Measurements from ENCODE around the gene PRDM2.

The PRDM2 gene

GRCh38 chr1:13723810-13724209, 23.8 kb downstream of the PRDM2 start:
- Histone ChIP-seq H3K27me3 (ENCODE audit: insufficient read depth, low read length) (no peaks in the 10 kb centered on the region), H3K36me3 (ENCODE audit: insufficient read depth, low read length) (peaks cover 7% of the 10 kb centered on the region; the same call in 1 of the 2 replicates), H3K9ac (ENCODE audit: low read length) (peak overlapping the region; percentile 5; the same call in 1 of the 2 replicates), H3K9me3 (ENCODE audit: low read length) (no peaks in the 10 kb centered on the region), H2AFZ (ENCODE audit: low read length) (no peak overlapping the region), H3K4me2 (ENCODE audit: low read length) (no peak overlapping the region; the same call in 1 of the 2 replicates), H3F3A (ENCODE audit: insufficient read depth, low read length) (no peaks in the 10 kb centered on the region), H3K79me2 (ENCODE audit: insufficient read depth, low read length) (peaks cover 57% of the 10 kb centered on the region), H3K4me3 (ENCODE audit: low read depth, low read length, poor library complexity, severe bottlenecking) (no peak overlapping the region), H4K20me1 (ENCODE audit: insufficient read depth, low read length) (no peaks in the 10 kb centered on the region), H3K4me1 (ENCODE audit: insufficient read depth, low read length, severe bottlenecking) (peaks cover 75% of the 10 kb centered on the region), H3K9me2 (ENCODE audit: low read depth, low read length) (no peaks in the 10 kb centered on the region), H3K27ac (ENCODE audit: low read depth, low read length, poor library complexity, severe bottlenecking) (peak overlapping the region; percentile 99)
- TF ChIP-seq CTCF (IDR thresholded peaks at IDR 0.05; ENCODE audit: low read length) (no peak), EZH2 (IDR thresholded peaks at IDR 0.05; ENCODE audit: borderline replicate concordance, low read length) (no peak)

DNA sequence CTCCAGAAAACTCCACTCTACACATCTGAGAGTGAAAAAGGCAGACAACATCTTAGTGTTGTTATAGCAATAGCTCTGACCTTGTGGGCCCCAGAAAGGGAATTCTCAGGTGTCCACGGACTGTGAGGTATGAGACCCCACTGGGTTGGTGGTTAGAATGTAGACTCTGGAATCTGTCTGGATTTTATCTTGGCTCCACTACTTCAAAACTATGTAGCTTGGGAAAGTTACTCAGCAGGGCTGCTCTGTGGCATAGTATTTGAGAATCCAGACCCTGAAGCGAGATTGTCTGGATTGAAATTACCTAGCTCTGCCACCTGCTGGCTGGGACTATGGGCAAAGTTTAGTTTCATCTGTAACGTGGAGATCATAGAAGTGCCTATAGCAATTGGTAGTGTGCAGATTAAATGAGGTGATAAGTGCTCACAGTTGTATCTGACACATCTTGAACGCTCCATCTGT, 25.8 kb downstream of the PRDM2 start:
- Histone ChIP-seq H3K9me2 (ENCODE audit: low read depth, low read length) (no peaks in the 10 kb centered on the region), H3K4me3 (ENCODE audit: low read depth, low read length, poor library complexity, severe bottlenecking) (no peak overlapping the region), H3K27ac (ENCODE audit: low read depth, low read length, poor library complexity, severe bottlenecking) (peak overlapping the region; percentile 99), H3F3A (ENCODE audit: insufficient read depth, low read length) (peaks cover 9% of the 10 kb centered on the region; the same call in 1 of the 2 replicates), H3K9me3 (ENCODE audit: low read length) (no peaks in the 10 kb centered on the region), H3K9ac (ENCODE audit: low read length) (peak overlapping the region; percentile 51; the same call in 1 of the 2 replicates), H3K4me1 (ENCODE audit: insufficient read depth, low read length, severe bottlenecking) (peaks cover 89% of the 10 kb centered on the region), H3K79me2 (ENCODE audit: insufficient read depth, low read length) (peaks cover 43% of the 10 kb centered on the region), H2AFZ (ENCODE audit: low read length) (no peak overlapping the region), H3K27me3 (ENCODE audit: insufficient read depth, low read length) (no peaks in the 10 kb centered on the region), H3K36me3 (ENCODE audit: insufficient read depth, low read length) (peaks cover 6% of the 10 kb centered on the region; the same call in 1 of the 2 replicates), H3K4me2 (ENCODE audit: low read length) (peak overlapping the region; percentile 41), H4K20me1 (ENCODE audit: insufficient read depth, low read length) (no peaks in the 10 kb centered on the region)
- TF ChIP-seq CTCF (IDR thresholded peaks at IDR 0.05; ENCODE audit: low read length): peak; percentile 86
- no peak for TF ChIP-seq EZH2 (IDR thresholded peaks at IDR 0.05; ENCODE audit: borderline replicate concordance, low read length)

GRCh38 chr1:13728091-13728715, 28.2 kb downstream of the PRDM2 start:
- H3K4me1 ChIP-seq (ENCODE audit: insufficient read depth, low read length, severe bottlenecking): peaks cover 98% of the 10 kb centered on the region
- H3K9ac ChIP-seq (ENCODE audit: low read length): peak overlapping the region; percentile 64
- H3K36me3 ChIP-seq (ENCODE audit: insufficient read depth, low read length): peaks cover 7% of the 10 kb centered on the region; the same call in 1 of the 2 replicates
- H3K79me2 ChIP-seq (ENCODE audit: insufficient read depth, low read length): peaks cover 51% of the 10 kb centered on the region
- peak overlapping the region; percentile 69 for H3K4me2 ChIP-seq (ENCODE audit: low read length)
- peak overlapping the region; percentile 45 for H3K4me3 ChIP-seq (ENCODE audit: low read depth, low read length, poor library complexity, severe bottlenecking)
- peaks cover 14% of the 10 kb centered on the region; the same call in 1 of the 2 replicates for H3F3A ChIP-seq (ENCODE audit: insufficient read depth, low read length)
- H3K27me3 ChIP-seq (ENCODE audit: insufficient read depth, low read length): no peaks in the 10 kb centered on the region
- H3K27ac ChIP-seq (ENCODE audit: low read depth, low read length, poor library complexity, severe bottlenecking): peak overlapping the region; percentile 99
- no peaks in the 10 kb centered on the region for H4K20me1 ChIP-seq (ENCODE audit: insufficient read depth, low read length)
- no peaks in the 10 kb centered on the region for H3K9me3 ChIP-seq (ENCODE audit: low read length)
- H2AFZ ChIP-seq (ENCODE audit: low read length): no peak overlapping the region
- TF ChIP-seq EZH2 (IDR thresholded peaks at IDR 0.05; ENCODE audit: borderline replicate concordance, low read length): no peak
- no peak for TF ChIP-seq CTCF (IDR thresholded peaks at IDR 0.05; ENCODE audit: low read length)
- no peaks in the 10 kb centered on the region for H3K9me2 ChIP-seq (ENCODE audit: low read depth, low read length)

All from OCI-LY1 (cell line).